GM23338 (cell line): Measurements from ENCODE around the gene APLNR. TPM values are rescaled to one million over a fixed set of nuclear protein-coding genes. Genes with fewer than 3 reads are reported as not detected.

Experiments
- ATAC-seq: fragments of 200-7000 bp; cut with Tn5 transposase; 3 replicates; pipeline ENCODE4 v1.9.1; 2020
- DNase-seq: peaks from one replicate; pipeline ENCODE4 v3.0.0-alpha.2; 2015; ENCODE audit warnings: low spot score
- H2AFZ ChIP-seq: fragments of 200-600 bp; sonication (generic); 2 replicates; pipeline ENCODE4 v1.8.0; 2016; ENCODE audit warnings: antibody characterized with exemption, mild to moderate bottlenecking, moderate library complexity
- H3F3A ChIP-seq: fragments of 200-600 bp; sonication (generic); replicated peaks from 2 replicates; pipeline ENCODE4 v1.8.0; 2017; ENCODE audit warnings: antibody characterized with exemption, mixed run types, low read depth
- H3K27ac ChIP-seq: fragments of 200-600 bp; sonication (generic); 2 replicates; pipeline ENCODE4 v1.6.1; 2016; ENCODE audit warnings: low read depth
- H3K27me3 ChIP-seq: fragments of 200-600 bp; sonication (generic); 2 replicates; pipeline ENCODE4 v1.8.0; 2016; ENCODE audit warnings: mild to moderate bottlenecking, mixed run types, moderate library complexity; ENCODE audit not compliant: insufficient read depth
- H3K36me3 ChIP-seq: fragments of 200-600 bp; sonication (generic); 2 replicates; pipeline ENCODE4 v1.8.0; 2016; ENCODE audit warnings: mild to moderate bottlenecking; ENCODE audit not compliant: insufficient read depth
- H3K4me1 ChIP-seq: fragments of 200-600 bp; sonication (generic); 2 replicates; pipeline ENCODE4 v1.8.0; 2016; ENCODE audit warnings: mild to moderate bottlenecking, moderate library complexity; ENCODE audit not compliant: insufficient read depth
- H3K4me2 ChIP-seq: fragments of 200-600 bp; sonication (generic); 2 replicates; pipeline ENCODE4 v1.7.1; 2017; ENCODE audit warnings: mixed run types
- H3K4me3 ChIP-seq: fragments of 200-600 bp; sonication (generic); 2 replicates; pipeline ENCODE4 v1.6.1; 2016; ENCODE audit warnings: mixed run types
- H3K79me2 ChIP-seq: fragments of 200-600 bp; sonication (generic); replicated peaks from 2 replicates; pipeline ENCODE4 v1.8.0; 2017; ENCODE audit warnings: mild to moderate bottlenecking; ENCODE audit not compliant: insufficient read depth
- H3K9me2 ChIP-seq: fragments of 200-600 bp; sonication (generic); 2 replicates; pipeline ENCODE4 v1.8.0; 2017; ENCODE audit not compliant: insufficient read depth
- H4K20me1 ChIP-seq: fragments of 200-600 bp; sonication (generic); replicated peaks from 2 replicates; pipeline ENCODE4 v1.8.0; 2017; ENCODE audit warnings: mild to moderate bottlenecking; ENCODE audit not compliant: insufficient read depth
- H3K27ac Mint-ChIP-seq: 2 replicates; pipeline ENCODE4 v1.8.0; 2020; ENCODE audit warnings: inconsistent platforms, mild to moderate bottlenecking, moderate library complexity, mixed read lengths
- H3K27me3 Mint-ChIP-seq: 3 replicates; pipeline ENCODE4 v1.8.0; 2022; ENCODE audit warnings: low read depth, mild to moderate bottlenecking, moderate library complexity, mixed read lengths, inconsistent platforms; ENCODE audit not compliant: insufficient read depth, poor library complexity
- H3K36me3 Mint-ChIP-seq: 3 replicates; pipeline ENCODE4 v1.8.0; 2021; ENCODE audit warnings: low read depth, mild to moderate bottlenecking, inconsistent platforms, moderate library complexity, mixed read lengths
- H3K4me1 Mint-ChIP-seq: 3 replicates; pipeline ENCODE4 v1.8.0; 2020; ENCODE audit warnings: mild to moderate bottlenecking, inconsistent platforms, mixed read lengths
- H3K4me3 Mint-ChIP-seq: 3 replicates; pipeline ENCODE4 v1.8.0; 2021; ENCODE audit warnings: moderate library complexity, mild to moderate bottlenecking, inconsistent platforms, mixed read lengths
- H3K9me3 Mint-ChIP-seq: 3 replicates; pipeline ENCODE4 v1.8.0; 2020; ENCODE audit warnings: moderate library complexity, mild to moderate bottlenecking, inconsistent platforms, mixed read lengths
- CREB1 ChIP-seq: fragments of 250-450 bp; sonication (Bioruptor Pico); IDR thresholded peaks from 2 replicates; pipeline ENCODE4 v1.5.0; 2020; ENCODE audit warnings: low read depth, mild to moderate bottlenecking, moderate library complexity
- EZH2 ChIP-seq: fragments of 200-600 bp; sonication (generic); IDR thresholded peaks from one replicate; pipeline ENCODE4 v1.8.0; 2017; ENCODE audit warnings: antibody characterized with exemption, mild to moderate bottlenecking, low read depth; ENCODE audit not compliant: unreplicated experiment
- EZH2phosphoT487 ChIP-seq: fragments of 200-600 bp; sonication (generic); IDR thresholded peaks from one replicate; pipeline ENCODE4 v1.8.1; 2018; ENCODE audit warnings: antibody characterized with exemption; ENCODE audit not compliant: unreplicated experiment
- NANOG ChIP-seq: IDR thresholded peaks from 2 replicates; pipeline ENCODE4 v1.6.1; 2016; ENCODE audit warnings: antibody characterized with exemption, borderline replicate concordance
- POLR2AphosphoS5 ChIP-seq: IDR thresholded peaks from 2 replicates; pipeline ENCODE4 v1.6.1; 2016; ENCODE audit warnings: antibody characterized with exemption, low read depth
- STAT1 ChIP-seq: IDR thresholded peaks from one replicate; pipeline ENCODE4 v1.6.1; 2016; ENCODE audit warnings: antibody characterized with exemption; ENCODE audit not compliant: unreplicated experiment
- ZNF114 ChIP-seq: fragments of 250-450 bp; sonication (Bioruptor Pico); IDR thresholded peaks from 2 replicates; pipeline ENCODE4 v1.5.0; 2020; ENCODE audit warnings: mild to moderate bottlenecking, moderate library complexity
- ZNF331 ChIP-seq: fragments of 250-450 bp; sonication (Bioruptor Pico); IDR thresholded peaks from 2 replicates; pipeline ENCODE4 v1.5.0; 2020; ENCODE audit warnings: low read depth, mild to moderate bottlenecking, moderate library complexity
- polyA plus RNA-seq: library from polyadenylated mRNA; unstranded; fragments of >200 nt; fragmentation: Nextera tagmentation; extraction: Ambion mirVana; gene quantifications from 2 replicates; pipeline ENCODE4 v1.2.1, GENCODE V29; 2016
- total RNA-seq: library from RNA; depleted of rRNA; stranded (reverse); fragments of >200 nt; shearing (Covaris generic); gene quantifications from 2 replicates; pipeline ENCODE4 v1.2.3, GENCODE V29; 2014
- TF ChIP-seq, protein P1 (sequence below): IDR thresholded peaks from 2 replicates; pipeline ENCODE4 v1.6.1; 2016; ENCODE audit warnings: antibody characterized with exemption
- TF ChIP-seq, protein P2 (sequence below): IDR thresholded peaks from one replicate; pipeline ENCODE4 v1.6.1; 2018; ENCODE audit warnings: antibody characterized with exemption; ENCODE audit not compliant: unreplicated experiment

APLNR gene
- total and polyA plus RNA-seq, 2 experiments from 2014 or later, result 0.10 TPM; not detected in 1

DNA sequence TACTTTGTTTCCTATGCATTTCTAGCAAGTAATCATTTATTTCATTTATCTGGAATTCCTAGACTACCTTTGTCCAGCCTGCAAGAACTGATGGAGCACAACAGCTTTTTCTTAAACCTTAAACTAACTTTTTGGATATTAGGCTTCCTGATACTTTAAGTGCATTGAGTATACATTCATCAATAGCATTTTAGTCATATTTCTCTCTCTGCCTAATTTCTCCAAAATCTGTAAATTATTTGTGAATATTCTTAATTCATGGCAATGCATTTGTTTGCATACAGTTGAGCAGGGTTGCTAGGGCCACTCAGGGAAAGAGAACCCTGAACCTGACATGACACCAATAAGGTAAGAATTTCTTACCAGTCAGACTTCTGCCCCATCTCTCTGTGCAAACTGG lies 29.1 kb upstream of the APLNR start (continued):
- TF ChIP-seq EZH2 (no peak), ZNF114 (CRISPR knock-in tag) (no peak)

DNA sequence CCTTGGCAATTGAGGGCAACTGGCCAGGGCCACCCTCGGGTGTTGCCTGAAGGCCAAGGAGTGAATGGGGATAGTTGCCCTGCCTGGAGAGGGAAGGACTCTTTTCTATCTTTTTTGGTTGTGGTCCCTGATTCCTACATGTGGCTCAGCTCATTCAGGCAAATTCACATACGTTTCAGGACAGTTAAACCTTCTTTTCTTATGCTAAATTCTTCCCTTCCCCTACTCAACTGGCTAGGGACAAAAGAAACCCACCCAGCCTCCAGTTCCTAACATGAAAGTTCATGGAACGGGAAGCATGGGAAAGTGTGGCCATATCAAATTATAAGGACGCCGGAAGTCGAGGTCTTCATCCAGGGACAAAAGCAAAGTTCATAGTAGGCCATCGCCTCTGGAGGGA lies 26.3 kb upstream of the APLNR start:
- Histone ChIP-seq H3K27ac (peak overlapping the region; percentile 92), H2AFZ (peak overlapping the region; percentile 12; the same call in 1 of the 2 replicates), H3K79me2 (no peaks in the 10 kb centered on the region), H3K4me2 (peak overlapping the region; percentile 61), H3K36me3 (peaks cover 8% of the 10 kb centered on the region), H3F3A (0 out of 2 replicates have a peak, but pooled peaks cover 2% of the 10 kb centered on the region), H3K4me3 (peak overlapping the region; percentile 30), H3K4me1 (peaks cover 27% of the 10 kb centered on the region), H3K9me2 (peaks cover 17% of the 10 kb centered on the region; the same call in 1 of the 2 replicates), H4K20me1 (no peaks in the 10 kb centered on the region), H3K27me3 (no peaks in the 10 kb centered on the region)
- H3K4me1 Mint-ChIP-seq, result peaks cover 22% of the 10 kb centered on the region
- H3K9me3 Mint-ChIP-seq, result peaks cover 35% of the 10 kb centered on the region
- peak overlapping the region; percentile 93 for H3K27ac Mint-ChIP-seq
- no peaks in the 10 kb centered on the region for H3K27me3 Mint-ChIP-seq
- peaks cover 33% of the 10 kb centered on the region; the same call in 2 of the 3 replicates for H3K36me3 Mint-ChIP-seq
- H3K4me3 Mint-ChIP-seq, result peak overlapping the region; percentile 38; the same call in 1 of the 3 replicates
- peak; percentile 71 for DNase-seq
- ATAC-seq, result peak; percentile 70
- TF ChIP-seq NANOG (0 out of 2 replicates have a peak, but pooled peaks have one; percentile 45), EZH2phosphoT487 (no peak), ZNF331 (CRISPR knock-in tag) (no peak)

DNA sequence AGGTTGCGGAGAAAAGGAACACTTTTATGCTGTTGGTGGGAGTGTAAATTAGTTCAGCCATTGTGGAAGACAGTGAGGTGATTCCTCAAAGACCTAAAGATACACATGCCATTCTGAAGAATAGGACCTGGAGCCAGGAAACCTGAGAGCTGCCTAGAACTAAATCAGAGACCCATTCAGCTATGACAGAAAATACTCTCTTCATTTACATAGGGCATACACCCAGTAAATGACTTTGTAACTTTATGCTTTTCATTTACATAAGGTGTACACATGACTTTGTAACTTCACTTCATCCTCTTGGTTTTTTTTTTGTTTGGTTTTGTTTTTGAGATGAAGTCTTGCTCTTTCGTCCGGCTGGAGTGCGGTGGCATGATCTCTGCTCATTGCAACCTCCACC lies 25.1 kb upstream of the APLNR start:
- Mint-ChIP-seq H3K4me3 (no peak overlapping the region), H3K9me3 (peaks cover 26% of the 10 kb centered on the region), H3K27ac (no peak overlapping the region), H3K27me3 (no peaks in the 10 kb centered on the region), H3K4me1 (peaks cover 22% of the 10 kb centered on the region), H3K36me3 (peaks cover 26% of the 10 kb centered on the region; the same call in 2 of the 3 replicates)
- H3K79me2 ChIP-seq, result no peaks in the 10 kb centered on the region
- no peak overlapping the region for H3K27ac ChIP-seq
- peak overlapping the region; percentile 45; the same call in 1 of the 2 replicates for H3K4me2 ChIP-seq
- no peak for DNase-seq
- H3F3A ChIP-seq, result 0 out of 2 replicates have a peak, but pooled peaks cover 2% of the 10 kb centered on the region
- no peaks in the 10 kb centered on the region for H3K27me3 ChIP-seq
- H4K20me1 ChIP-seq, result no peaks in the 10 kb centered on the region
- peaks cover 27% of the 10 kb centered on the region for H3K4me1 ChIP-seq
- H2AFZ ChIP-seq, result no peak overlapping the region
- no peak for ATAC-seq
- H3K9me2 ChIP-seq, result peaks cover 15% of the 10 kb centered on the region; the same call in 1 of the 2 replicates
- peaks cover 8% of the 10 kb centered on the region; the same call in 1 of the 2 replicates for H3K36me3 ChIP-seq
- no peak overlapping the region for H3K4me3 ChIP-seq
- TF ChIP-seq STAT1 (no peak), ZNF114 (CRISPR knock-in tag) (no peak), EZH2phosphoT487 (no peak), CREB1 (CRISPR knock-in tag) (no peak), NANOG (no peak), POLR2AphosphoS5 (no peak)
- TF ChIP-seq, protein P1, sequence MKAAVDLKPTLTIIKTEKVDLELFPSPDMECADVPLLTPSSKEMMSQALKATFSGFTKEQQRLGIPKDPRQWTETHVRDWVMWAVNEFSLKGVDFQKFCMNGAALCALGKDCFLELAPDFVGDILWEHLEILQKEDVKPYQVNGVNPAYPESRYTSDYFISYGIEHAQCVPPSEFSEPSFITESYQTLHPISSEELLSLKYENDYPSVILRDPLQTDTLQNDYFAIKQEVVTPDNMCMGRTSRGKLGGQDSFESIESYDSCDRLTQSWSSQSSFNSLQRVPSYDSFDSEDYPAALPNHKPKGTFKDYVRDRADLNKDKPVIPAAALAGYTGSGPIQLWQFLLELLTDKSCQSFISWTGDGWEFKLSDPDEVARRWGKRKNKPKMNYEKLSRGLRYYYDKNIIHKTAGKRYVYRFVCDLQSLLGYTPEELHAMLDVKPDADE, result no peak
- TF ChIP-seq, protein P2, sequence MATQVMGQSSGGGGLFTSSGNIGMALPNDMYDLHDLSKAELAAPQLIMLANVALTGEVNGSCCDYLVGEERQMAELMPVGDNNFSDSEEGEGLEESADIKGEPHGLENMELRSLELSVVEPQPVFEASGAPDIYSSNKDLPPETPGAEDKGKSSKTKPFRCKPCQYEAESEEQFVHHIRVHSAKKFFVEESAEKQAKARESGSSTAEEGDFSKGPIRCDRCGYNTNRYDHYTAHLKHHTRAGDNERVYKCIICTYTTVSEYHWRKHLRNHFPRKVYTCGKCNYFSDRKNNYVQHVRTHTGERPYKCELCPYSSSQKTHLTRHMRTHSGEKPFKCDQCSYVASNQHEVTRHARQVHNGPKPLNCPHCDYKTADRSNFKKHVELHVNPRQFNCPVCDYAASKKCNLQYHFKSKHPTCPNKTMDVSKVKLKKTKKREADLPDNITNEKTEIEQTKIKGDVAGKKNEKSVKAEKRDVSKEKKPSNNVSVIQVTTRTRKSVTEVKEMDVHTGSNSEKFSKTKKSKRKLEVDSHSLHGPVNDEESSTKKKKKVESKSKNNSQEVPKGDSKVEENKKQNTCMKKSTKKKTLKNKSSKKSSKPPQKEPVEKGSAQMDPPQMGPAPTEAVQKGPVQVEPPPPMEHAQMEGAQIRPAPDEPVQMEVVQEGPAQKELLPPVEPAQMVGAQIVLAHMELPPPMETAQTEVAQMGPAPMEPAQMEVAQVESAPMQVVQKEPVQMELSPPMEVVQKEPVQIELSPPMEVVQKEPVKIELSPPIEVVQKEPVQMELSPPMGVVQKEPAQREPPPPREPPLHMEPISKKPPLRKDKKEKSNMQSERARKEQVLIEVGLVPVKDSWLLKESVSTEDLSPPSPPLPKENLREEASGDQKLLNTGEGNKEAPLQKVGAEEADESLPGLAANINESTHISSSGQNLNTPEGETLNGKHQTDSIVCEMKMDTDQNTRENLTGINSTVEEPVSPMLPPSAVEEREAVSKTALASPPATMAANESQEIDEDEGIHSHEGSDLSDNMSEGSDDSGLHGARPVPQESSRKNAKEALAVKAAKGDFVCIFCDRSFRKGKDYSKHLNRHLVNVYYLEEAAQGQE, result no peak
